Left lung (tissue), 10 donors: ENCODE results near the gene EVI5. TPM values are rescaled to one million over a fixed set of nuclear protein-coding genes. Genes with fewer than 3 reads are reported as not detected.

Experiments used
- ATAC-seq: fragments of 200-7000 bp; cut with Tn5 transposase; one replicate; pipeline ENCODE4 v1.9.1; 2020; ENCODE audit warnings: moderate library complexity
- DNase-seq, 4 donors: peaks; one replicate each; pipeline ENCODE4 v3.0.0-alpha.2; 2013 to 2020
- H3K27ac ChIP-seq, 2 donors: fragments of 200-600 bp; sonication (generic) in 1 of 2; one replicate each; pipeline versions ENCODE4 v1.5.0 to v1.8.0; 2020 to 2021
- H3K27me3 ChIP-seq, 2 donors: fragments of 200-600 bp; sonication (generic) in 1 of 2; one replicate each; pipeline versions ENCODE4 v1.5.0 to v1.8.0; 2020 to 2021
- H3K36me3 ChIP-seq, 2 donors: fragments of 200-600 bp; sonication (generic) in 1 of 2; one replicate each; pipeline versions ENCODE4 v1.5.0 to v1.8.0; 2020 to 2021
- H3K4me1 ChIP-seq, 2 donors: fragments of 200-600 bp; one replicate each; pipeline ENCODE4 v1.8.0; 2021
- H3K4me3 ChIP-seq, 2 donors: fragments of 200-600 bp; sonication (generic) in 1 of 2; one replicate each; pipeline versions ENCODE4 v1.5.0 to v1.8.0; 2020 to 2021; ENCODE audit warnings: mild to moderate bottlenecking in 1 of 2
- H3K9me3 ChIP-seq, 2 donors: fragments of 200-600 bp; sonication (generic) in 1 of 2; one replicate each; pipeline versions ENCODE4 v1.5.0 to v1.8.0; 2020 to 2021
- CTCF ChIP-seq, 2 donors: fragments of 200-600 bp; sonication (generic) in 1 of 2; IDR thresholded peaks; one replicate each; pipeline versions ENCODE4 v1.5.0 to v1.8.0; 2021; ENCODE audit warnings: antibody characterized with exemption in 2 of 2
- intact Hi-C, 2 donors: fragments of 100-400 bp; cut with DNase I; formaldehyde crosslinking; loops; one replicate each; pipeline versions ENCODE4 v1.11.2 to v1.14.2; 2022
- polyA plus RNA-seq, 6 donors: library from polyadenylated mRNA; unstranded; fragments of 120-200 nt; gene quantifications; one replicate each; pipeline ENCODE4 v1.2.1, GENCODE V29; 2013; ENCODE audit not compliant: insufficient read length in 6 of 6
- total RNA-seq, 2 donors: library from RNA; stranded (reverse); fragmentation: NEBNext Ultra II Directional; extraction: Animal tissue kit (Norgen Biotek cat#: 25700); gene quantifications; one replicate each; pipeline ENCODE4 v1.2.1, GENCODE V29; 2021
- donor health status: DM: no; HTN: yes; CAD: no.
- donor health status: DM: no; HTN: no; CAD: no.

EVI5 gene
- total and polyA plus RNA-seq, 8 donors, result 17.5 to 49.7 (median 22.4) TPM

GRCh38 chr1:92516574-92516973 lies 268.3 kb downstream of the EVI5 start:
- Histone ChIP-seq H3K9me3 (no peaks in the 10 kb centered on the region), H3K4me1 (no peaks in the 10 kb centered on the region), H3K36me3 (peaks cover 0 to 4% of the 10 kb centered on the region in 2 donors), H3K27ac (no peak overlapping the region), H3K27me3 (no peaks in the 10 kb centered on the region), H3K4me3 (no peak overlapping the region)
- no peak for TF ChIP-seq CTCF (IDR thresholded peaks at IDR 0.05)
- ATAC-seq (no peak), DNase-seq (no peak)
- intact Hi-C loops, result no loop called here

- ATAC-seq, result no peak
- Histone ChIP-seq H3K36me3 (peaks cover 0 to 4% of the 10 kb centered on the region in 2 donors), H3K4me1 (no peaks in the 10 kb centered on the region), H3K9me3 (no peaks in the 10 kb centered on the region), H3K27ac (no peak overlapping the region), H3K4me3 (no peak overlapping the region), H3K27me3 (no peaks in the 10 kb centered on the region)
- TF ChIP-seq CTCF (IDR thresholded peaks at IDR 0.05), result no peak
- intact Hi-C loops, result no loop called here
- DNase-seq, result no peak
Measured at GRCh38 chr1:92515796-92516201, 269.1 kb downstream of the EVI5 start.

- H3K4me1 ChIP-seq, result no peaks in the 10 kb centered on the region
- H3K4me3 ChIP-seq, result no peak overlapping the region
- no peaks in the 10 kb centered on the region for H3K36me3 ChIP-seq
- H3K9me3 ChIP-seq, result no peaks in the 10 kb centered on the region
- no peak for TF ChIP-seq CTCF (IDR thresholded peaks at IDR 0.05)
- no peak overlapping the region for H3K27ac ChIP-seq
- no peak for DNase-seq
- intact Hi-C loops, result no loop called here
- no peak for ATAC-seq
- no peaks in the 10 kb centered on the region for H3K27me3 ChIP-seq
Measured at GRCh38 chr1:92511541-92511940, 273.4 kb downstream of the EVI5 start.

- DNase-seq, result no peak
- H3K9me3 ChIP-seq, result no peaks in the 10 kb centered on the region
- no peak for TF ChIP-seq CTCF (IDR thresholded peaks at IDR 0.05)
- no peaks in the 10 kb centered on the region for H3K4me1 ChIP-seq
- H3K36me3 ChIP-seq, result no peaks in the 10 kb centered on the region
- no peak overlapping the region for H3K27ac ChIP-seq
- ATAC-seq, result no peak
- no peaks in the 10 kb centered on the region for H3K27me3 ChIP-seq
- H3K4me3 ChIP-seq, result no peak overlapping the region
- intact Hi-C loops, result no loop called here
Measured at GRCh38 chr1:92509619-92510018, 275.3 kb downstream of the EVI5 start.

GRCh38 chr1:92505015-92505692 lies 279.8 kb downstream of the EVI5 start:
- ATAC-seq, result no peak
- H3K27ac ChIP-seq, result no peak overlapping the region
- intact Hi-C loops, result no loop called here

More at GRCh38 chr1:92505015-92505692, 279.8 kb downstream of the EVI5 start:
- H3K36me3 ChIP-seq, result no peaks in the 10 kb centered on the region
- TF ChIP-seq CTCF (IDR thresholded peaks at IDR 0.05), result no peak
- H3K4me1 ChIP-seq, result no peaks in the 10 kb centered on the region
- DNase-seq, result no peak
- H3K9me3 ChIP-seq, result no peaks in the 10 kb centered on the region
- no peak overlapping the region for H3K4me3 ChIP-seq
- no peaks in the 10 kb centered on the region for H3K27me3 ChIP-seq
